MM.1S (cell line): ENCODE data around the gene MBP.

Experiments used
- DNase-seq: peaks from one replicate; pipeline ENCODE4 v3.0.0-alpha.2; 2015
- H2AFZ ChIP-seq: fragments of 300-600 bp; sonication (generic); 2 replicates; pipeline ENCODE4 v1.6.0; 2016; ENCODE audit warnings: antibody characterized with exemption, low read length
- H3F3A ChIP-seq: fragments of 300-600 bp; sonication (generic); 2 replicates; pipeline ENCODE4 v1.6.1; 2016; ENCODE audit warnings: mild to moderate bottlenecking, antibody characterized with exemption, low read length, moderate library complexity, mixed read lengths; ENCODE audit not compliant: insufficient read depth
- H3K27ac ChIP-seq: fragments of 300-600 bp; sonication (generic); 2 replicates; pipeline ENCODE4 v1.5.1; 2016; ENCODE audit warnings: mild to moderate bottlenecking, low read length
- H3K27me3 ChIP-seq: fragments of 300-600 bp; sonication (generic); replicated peaks from 2 replicates; pipeline ENCODE4 v1.6.0; 2016; ENCODE audit warnings: low read length; ENCODE audit not compliant: insufficient read depth
- H3K36me3 ChIP-seq: fragments of 300-600 bp; sonication (generic); replicated peaks from 2 replicates; pipeline ENCODE4 v1.6.1; 2016; ENCODE audit warnings: mild to moderate bottlenecking, low read length, mixed read lengths; ENCODE audit not compliant: insufficient read depth
- H3K4me1 ChIP-seq: fragments of 300-600 bp; sonication (generic); 2 replicates; pipeline ENCODE4 v1.6.1; 2016; ENCODE audit warnings: low read length, mixed read lengths
- H3K4me2 ChIP-seq: fragments of 300-600 bp; sonication (generic); 2 replicates; pipeline ENCODE4 v1.6.0; 2016; ENCODE audit warnings: low read depth, low read length
- H3K4me3 ChIP-seq: fragments of 300-600 bp; sonication (generic); 2 replicates; pipeline ENCODE4 v1.5.1; 2016; ENCODE audit warnings: low read length, mixed read lengths
- H3K79me2 ChIP-seq: fragments of 300-600 bp; sonication (generic); 2 replicates; pipeline ENCODE4 v1.6.1; 2016; ENCODE audit warnings: mixed run types, low read length, mixed read lengths
- H3K9ac ChIP-seq: fragments of 300-600 bp; sonication (generic); 2 replicates; pipeline ENCODE4 v1.6.1; 2016; ENCODE audit warnings: low read length, mixed read lengths
- H3K9me2 ChIP-seq: fragments of 300-600 bp; sonication (generic); replicated peaks from 2 replicates; pipeline ENCODE4 v1.6.1; 2016; ENCODE audit warnings: mild to moderate bottlenecking, low read length, mixed read lengths; ENCODE audit not compliant: insufficient read depth
- H3K9me3 ChIP-seq: fragments of 300-600 bp; sonication (generic); replicated peaks from 2 replicates; pipeline ENCODE4 v1.6.1; 2016; ENCODE audit warnings: mild to moderate bottlenecking, low read length, mixed read lengths; ENCODE audit not compliant: insufficient read depth
- H4K20me1 ChIP-seq: fragments of 300-600 bp; sonication (generic); 2 replicates; pipeline ENCODE4 v1.6.1; 2016; ENCODE audit warnings: mild to moderate bottlenecking, low read length, moderate library complexity, mixed read lengths; ENCODE audit not compliant: insufficient read depth
- CTCF ChIP-seq: fragments of 300-600 bp; sonication (generic); IDR thresholded peaks from 2 replicates; pipeline ENCODE4 v1.5.1; 2016; ENCODE audit warnings: antibody characterized with exemption, low read length, mixed read lengths
- EZH2 ChIP-seq: fragments of 300-600 bp; sonication (generic); optimal IDR thresholded peaks from 2 replicates; pipeline ENCODE3; 2017; ENCODE audit warnings: low read depth, mild to moderate bottlenecking, antibody characterized with exemption, low read length, mixed read lengths
- EZH2phosphoT487 ChIP-seq: fragments of 300-600 bp; sonication (generic); IDR thresholded peaks from 2 replicates; pipeline ENCODE4 v1.6.1; 2018; ENCODE audit warnings: antibody characterized with exemption, low read length

The MBP gene

GRCh38 chr18:77161961-77162360 lies 29.4 kb upstream of the MBP start:
- no peaks in the 10 kb centered on the region for H3K9me2 ChIP-seq
- H3K9ac ChIP-seq = no peak overlapping the region
- H2AFZ ChIP-seq = no peak overlapping the region
- no peak overlapping the region for H3K27ac ChIP-seq
- no peak for DNase-seq
- no peaks in the 10 kb centered on the region for H3K36me3 ChIP-seq
- no peaks in the 10 kb centered on the region for H3K9me3 ChIP-seq
- no peaks in the 10 kb centered on the region for H3K27me3 ChIP-seq
- no peak overlapping the region for H3K4me2 ChIP-seq
- TF ChIP-seq EZH2phosphoT487 = no peak
- no peak for TF ChIP-seq CTCF
- no peak for TF ChIP-seq EZH2
- H4K20me1 ChIP-seq = no peaks in the 10 kb centered on the region
- H3F3A ChIP-seq = no peaks in the 10 kb centered on the region
- no peak overlapping the region for H3K4me3 ChIP-seq
- H3K4me1 ChIP-seq = no peaks in the 10 kb centered on the region
- H3K79me2 ChIP-seq = no peaks in the 10 kb centered on the region

- no peak overlapping the region for H3K4me2 ChIP-seq
- H3K9ac ChIP-seq = no peak overlapping the region
- H3K9me3 ChIP-seq = no peaks in the 10 kb centered on the region
- H3K9me2 ChIP-seq = no peaks in the 10 kb centered on the region
- no peaks in the 10 kb centered on the region for H4K20me1 ChIP-seq
- no peaks in the 10 kb centered on the region for H3K79me2 ChIP-seq
- H3K4me3 ChIP-seq = no peak overlapping the region
- no peaks in the 10 kb centered on the region for H3K36me3 ChIP-seq
- DNase-seq = no peak
- H3K4me1 ChIP-seq = no peaks in the 10 kb centered on the region
- H3F3A ChIP-seq = no peaks in the 10 kb centered on the region
- TF ChIP-seq EZH2 (no peak), EZH2phosphoT487 (no peak), CTCF (no peak)
- H3K27me3 ChIP-seq = no peaks in the 10 kb centered on the region
- no peak overlapping the region for H2AFZ ChIP-seq
- no peak overlapping the region for H3K27ac ChIP-seq
Observed at GRCh38 chr18:77161383-77161782, 28.8 kb upstream of the MBP start.

- no peaks in the 10 kb centered on the region for H3F3A ChIP-seq
- H2AFZ ChIP-seq = no peak overlapping the region
- no peak overlapping the region for H3K4me2 ChIP-seq
- H3K9me3 ChIP-seq = no peaks in the 10 kb centered on the region
- H3K4me1 ChIP-seq = no peaks in the 10 kb centered on the region
- no peaks in the 10 kb centered on the region for H4K20me1 ChIP-seq
- H3K79me2 ChIP-seq = no peaks in the 10 kb centered on the region
- H3K36me3 ChIP-seq = no peaks in the 10 kb centered on the region
- TF ChIP-seq EZH2 (no peak), CTCF (no peak), EZH2phosphoT487 (no peak)
- H3K9me2 ChIP-seq = no peaks in the 10 kb centered on the region
- no peak overlapping the region for H3K9ac ChIP-seq
- H3K27ac ChIP-seq = no peak overlapping the region
- no peaks in the 10 kb centered on the region for H3K27me3 ChIP-seq
- no peak for DNase-seq
- H3K4me3 ChIP-seq = no peak overlapping the region
Observed at GRCh38 chr18:77160515-77160914, 27.9 kb upstream of the MBP start.
